ENCODE results near the gene LHX6.

The LHX6 gene

DNA sequence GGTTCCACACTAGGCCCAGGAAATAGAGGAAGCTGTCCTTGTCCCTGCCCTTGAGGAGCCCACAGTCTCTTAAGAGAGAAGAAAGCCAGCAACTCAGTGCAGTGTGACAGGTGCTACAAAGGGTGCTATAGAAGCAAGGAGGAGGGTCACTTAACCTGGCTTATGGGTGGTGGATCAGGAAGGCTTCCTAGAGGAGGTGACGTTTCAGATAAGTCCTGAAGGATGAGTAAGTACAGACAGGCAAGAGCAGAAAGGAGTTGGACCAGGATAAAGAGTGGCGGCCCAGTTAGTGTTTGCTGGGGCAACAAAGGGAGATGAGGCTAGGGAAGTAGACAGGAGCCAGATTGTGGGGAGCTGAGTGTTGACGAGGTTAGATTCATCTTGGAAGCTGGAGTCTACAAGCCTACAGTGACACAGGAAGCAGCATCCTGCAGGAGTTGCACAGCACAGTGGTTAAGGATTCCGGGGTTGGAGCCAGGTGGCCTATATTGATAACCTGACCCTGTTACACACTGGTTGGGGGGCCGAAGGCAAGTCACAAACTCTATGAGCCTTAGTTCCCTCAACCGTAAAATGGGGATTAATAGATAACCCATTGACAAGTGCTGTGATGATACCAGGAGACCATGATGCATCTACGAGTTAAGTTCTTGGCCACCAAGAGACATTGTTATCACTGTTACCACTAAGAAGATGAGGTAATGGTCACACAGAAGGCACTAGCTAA, 5.4 kb upstream of the LHX6 start:
- no peak for DNase-seq (ENCODE audit: low read depth)

DNA sequence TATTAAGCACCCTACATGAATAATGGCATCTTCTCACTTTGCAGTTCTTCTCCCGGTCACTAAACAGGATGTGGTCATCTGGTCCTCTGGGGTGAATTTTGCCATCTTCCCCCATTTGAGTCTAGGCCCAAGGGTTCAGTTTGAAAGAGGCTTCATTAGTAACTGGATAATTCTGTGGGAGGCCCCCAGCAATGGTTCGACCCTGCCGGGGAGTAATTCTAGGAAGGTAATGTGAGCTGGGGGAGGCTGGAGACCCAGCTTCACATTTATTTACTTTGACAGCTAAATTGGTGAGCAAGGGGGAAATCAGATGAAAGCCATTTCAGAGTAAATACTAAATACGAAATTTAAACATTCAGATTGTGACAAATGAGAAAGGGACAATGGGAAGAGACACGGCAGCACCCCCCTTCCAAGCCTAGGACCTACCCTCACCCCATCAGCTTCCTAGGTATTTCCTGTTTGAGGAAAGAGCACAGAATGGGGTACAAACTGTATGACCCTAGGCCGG, 4.1 kb upstream of the LHX6 start:
- DNase-seq (ENCODE audit: low read depth): no peak

DNA sequence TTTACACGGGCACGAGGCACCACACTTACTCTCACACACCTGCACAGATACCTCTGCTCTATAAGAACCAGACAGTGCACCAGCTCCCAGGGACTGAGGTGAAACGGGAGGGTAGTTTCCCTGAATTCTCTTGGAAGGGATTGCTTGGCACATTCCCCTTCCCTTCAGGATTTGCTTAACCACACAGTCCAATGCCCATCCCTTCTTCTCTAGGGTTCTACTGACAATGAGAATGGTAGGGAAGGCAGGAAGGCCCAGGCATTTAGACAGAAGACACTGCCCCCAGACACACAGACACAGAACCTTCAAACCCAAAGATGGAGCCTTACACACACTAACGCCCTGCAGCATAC, 704 bp upstream of the LHX6 start:
- no peak for DNase-seq (ENCODE audit: low read depth)

- DNase-seq (ENCODE audit: low read depth): no peak
Measured at GRCh38 chr9:122228191-122228567, 578 bp downstream of the LHX6 start.

DNA sequence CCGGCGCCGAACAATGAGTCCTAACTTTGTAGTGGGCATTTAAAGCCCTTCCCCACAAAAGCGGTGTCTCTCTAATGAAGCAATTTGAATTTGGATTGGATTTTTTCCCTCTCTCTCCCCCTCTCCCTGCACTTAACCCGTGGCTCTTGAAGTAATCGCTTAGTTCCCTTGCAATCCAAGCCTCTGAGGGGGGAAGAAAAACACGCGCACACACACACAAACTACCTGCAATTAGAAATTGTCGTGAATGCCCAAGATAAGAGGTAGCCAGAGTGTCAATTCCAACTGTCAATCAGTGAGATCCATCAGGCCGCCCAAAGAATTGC, 1.2 kb downstream of the LHX6 start:
- DNase-seq (ENCODE audit: low read depth): no peak

DNA sequence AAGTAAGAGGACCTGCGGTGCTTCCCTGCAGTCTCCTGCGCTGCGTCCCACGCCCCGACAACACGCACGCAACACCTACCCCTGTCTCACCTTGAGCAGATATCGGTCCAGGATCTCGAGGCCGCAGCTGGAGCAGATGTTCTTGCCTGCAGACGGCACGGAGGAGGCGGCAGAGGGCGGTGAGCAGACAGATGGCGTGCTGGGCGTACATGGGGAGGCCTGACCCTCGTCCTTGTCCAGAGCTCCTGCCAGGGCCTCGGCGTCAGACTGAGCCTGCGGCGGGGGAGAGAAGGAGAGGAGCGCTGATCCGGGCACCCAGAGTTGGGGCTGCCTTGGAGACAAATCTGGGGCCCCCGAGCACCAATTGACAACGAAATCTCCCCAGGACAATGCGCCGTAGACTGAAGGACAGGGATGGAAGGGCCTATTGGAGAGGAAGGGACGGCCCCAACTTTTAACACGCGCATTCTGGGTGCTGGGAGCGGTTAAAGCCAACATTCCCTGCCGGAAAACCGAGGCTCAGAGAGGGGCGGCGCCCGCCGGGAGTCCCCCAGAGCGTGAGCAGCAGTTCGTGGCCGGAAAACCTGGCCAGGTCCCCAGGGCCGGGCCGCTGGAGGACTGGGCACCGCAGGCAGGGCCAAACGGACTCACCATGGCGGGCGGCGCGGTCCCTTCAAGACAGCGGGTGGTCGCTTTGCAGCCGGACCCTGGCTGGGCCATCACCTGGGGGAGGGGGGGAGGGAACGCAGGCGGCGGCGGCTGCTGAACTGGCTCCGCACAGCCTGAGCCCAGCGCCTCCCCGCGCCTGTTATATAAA, 1.8 kb downstream of the LHX6 start:
- DNase-seq (ENCODE audit: low read depth): no peak

DNA sequence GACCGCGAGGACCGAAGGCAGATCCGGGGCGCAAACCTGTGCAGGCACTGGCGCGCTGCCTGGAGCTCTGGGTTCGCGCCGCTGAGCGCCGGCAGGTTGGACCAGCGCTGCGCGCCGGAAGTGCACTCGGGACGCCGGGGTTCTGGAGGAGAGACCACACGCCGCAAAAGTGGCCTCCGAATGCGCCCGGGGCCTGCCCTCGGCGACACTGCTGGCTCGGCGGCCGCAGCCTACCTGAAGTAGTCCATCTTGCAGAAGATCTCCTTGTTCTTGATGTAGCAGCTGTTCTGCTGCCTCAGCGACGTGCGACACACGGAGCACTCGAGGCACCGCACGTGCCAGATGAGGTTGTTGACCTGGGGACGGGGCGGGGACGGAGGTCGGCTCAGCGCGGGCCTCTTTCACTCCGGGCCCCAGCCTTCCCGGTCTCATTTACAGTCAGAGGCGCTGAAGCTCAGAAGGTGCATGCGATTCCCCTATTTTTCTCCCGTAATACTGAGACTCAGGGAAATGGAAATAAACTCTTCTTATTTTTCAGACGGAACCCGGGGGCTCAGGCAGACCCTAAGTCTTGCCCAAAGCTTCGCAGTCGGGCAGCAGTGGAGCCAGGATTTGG, 2.5 kb downstream of the LHX6 start:
- DNase-seq (ENCODE audit: low read depth): no peak

DNA sequence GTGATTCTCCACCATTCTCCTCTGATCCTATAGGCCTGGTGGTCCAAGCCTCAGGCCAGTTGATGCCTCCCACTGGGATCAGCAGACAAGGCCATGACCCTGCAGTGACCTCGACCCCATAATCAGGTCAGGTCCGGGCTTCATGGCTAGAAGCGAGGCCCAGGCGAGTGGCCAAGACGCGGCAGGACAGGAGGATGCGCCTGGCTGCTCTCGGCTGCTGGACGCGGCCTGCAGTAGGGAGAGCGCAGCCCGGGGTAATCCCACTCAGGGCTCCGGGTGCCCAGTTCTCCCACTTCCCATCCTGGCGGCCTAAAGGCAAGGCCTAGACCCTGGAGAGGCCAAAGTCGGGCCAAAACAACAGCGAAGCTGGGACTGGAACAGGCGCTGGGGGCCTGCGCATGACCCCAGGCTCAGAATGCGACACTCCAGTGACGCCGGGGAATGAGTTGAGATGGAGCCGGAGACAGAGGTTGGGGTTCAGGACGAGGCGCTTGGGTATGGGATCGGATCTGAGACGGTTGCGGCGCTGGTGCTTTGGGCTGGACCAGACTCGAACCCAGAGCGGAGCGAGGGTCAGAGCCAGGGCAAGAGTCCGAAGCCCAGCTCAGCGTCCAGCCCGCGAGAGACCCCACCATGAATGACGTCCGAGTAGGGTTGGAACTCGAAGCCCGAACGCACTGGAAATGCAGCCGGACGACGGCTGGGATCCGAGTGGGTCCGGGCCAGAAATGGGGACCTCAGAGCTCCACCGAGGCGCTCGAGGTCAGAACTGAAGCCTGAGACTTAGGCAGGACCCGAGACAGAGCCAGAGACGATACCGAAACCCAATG, 3.2 kb downstream of the LHX6 start:
- no peak for DNase-seq (ENCODE audit: low read depth)

- DNase-seq (ENCODE audit: low read depth): no peak
Measured at GRCh38 chr9:122223435-122223834, 5.3 kb downstream of the LHX6 start.

DNA sequence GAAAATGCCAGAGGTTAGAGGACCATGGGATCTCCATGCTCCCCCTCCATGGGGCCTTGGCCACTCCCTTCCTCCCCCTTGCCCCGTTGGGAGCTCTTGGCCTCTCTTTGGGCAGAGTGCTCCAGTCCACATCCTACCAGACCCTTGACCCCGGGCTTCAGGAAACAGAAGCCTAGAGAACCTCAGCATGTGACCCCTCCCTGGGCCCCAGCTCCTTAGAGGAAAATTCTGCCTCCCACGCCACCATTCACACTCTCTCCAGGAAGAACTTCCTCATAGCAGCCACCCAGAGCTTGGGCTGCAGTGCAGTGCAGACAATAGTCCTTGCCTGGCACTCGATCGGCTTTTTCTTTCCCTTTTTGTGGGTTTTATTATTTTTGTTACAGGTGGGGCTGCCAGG, 6.0 kb downstream of the LHX6 start:
- no peak for DNase-seq (ENCODE audit: low read depth)

DNA sequence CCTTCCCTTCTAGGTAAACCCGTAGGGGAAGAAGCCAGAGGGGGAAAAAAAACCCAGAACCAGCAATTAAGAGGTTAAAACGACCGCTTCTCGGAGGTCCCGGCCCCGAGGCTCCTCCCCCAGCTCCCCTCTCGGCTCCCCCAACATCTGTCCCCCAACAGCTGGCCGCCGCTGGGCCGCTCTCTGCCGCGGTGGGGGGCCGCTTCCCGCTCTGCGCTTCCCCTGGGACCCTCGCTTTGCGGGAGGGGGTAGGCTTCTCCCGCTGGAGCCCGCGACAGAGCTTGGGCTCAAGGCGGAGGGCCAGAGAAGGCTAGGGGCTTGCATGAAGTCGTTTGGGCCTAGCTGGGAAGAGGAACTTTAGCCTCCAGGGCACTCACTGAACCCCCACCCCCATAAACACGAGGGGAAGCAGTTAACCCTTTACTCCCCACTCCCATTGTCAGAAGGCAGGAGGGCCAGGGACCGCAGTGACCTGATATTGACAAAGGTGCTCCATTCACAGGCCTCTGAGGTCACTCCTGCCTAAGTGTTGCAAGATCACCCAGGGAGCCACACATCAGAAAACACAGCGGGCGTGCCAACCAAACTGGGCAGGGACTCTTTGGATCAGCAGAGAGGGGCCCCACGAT, 7.5 kb downstream of the LHX6 start:
- no peak for DNase-seq (ENCODE audit: low read depth)

DNA sequence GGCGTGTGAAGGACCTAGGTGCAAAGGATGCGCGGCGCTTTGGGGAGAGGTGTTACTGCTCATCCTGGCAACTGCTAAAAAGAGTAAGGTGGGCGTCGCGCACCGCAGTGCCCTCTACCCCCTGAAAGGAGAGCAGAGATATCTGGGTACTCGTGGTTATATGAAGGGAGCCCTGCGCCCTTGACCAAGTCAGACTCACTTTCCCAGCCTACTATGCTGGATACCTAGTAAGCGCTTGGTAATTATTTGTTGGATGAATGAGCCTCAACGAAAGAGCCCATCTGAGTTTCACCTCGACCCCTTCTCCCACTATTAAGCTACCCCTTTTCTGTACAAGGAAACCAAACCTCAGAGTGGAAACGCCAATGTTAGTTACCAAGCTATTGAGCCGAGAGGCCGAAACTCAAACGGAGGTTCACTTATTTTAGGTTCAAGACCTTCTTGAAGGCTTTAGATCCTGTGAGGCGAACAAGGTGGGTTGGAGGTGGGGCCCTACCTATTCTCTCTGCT, 8.0 kb downstream of the LHX6 start:
- no peak for DNase-seq (ENCODE audit: low read depth)

DNA sequence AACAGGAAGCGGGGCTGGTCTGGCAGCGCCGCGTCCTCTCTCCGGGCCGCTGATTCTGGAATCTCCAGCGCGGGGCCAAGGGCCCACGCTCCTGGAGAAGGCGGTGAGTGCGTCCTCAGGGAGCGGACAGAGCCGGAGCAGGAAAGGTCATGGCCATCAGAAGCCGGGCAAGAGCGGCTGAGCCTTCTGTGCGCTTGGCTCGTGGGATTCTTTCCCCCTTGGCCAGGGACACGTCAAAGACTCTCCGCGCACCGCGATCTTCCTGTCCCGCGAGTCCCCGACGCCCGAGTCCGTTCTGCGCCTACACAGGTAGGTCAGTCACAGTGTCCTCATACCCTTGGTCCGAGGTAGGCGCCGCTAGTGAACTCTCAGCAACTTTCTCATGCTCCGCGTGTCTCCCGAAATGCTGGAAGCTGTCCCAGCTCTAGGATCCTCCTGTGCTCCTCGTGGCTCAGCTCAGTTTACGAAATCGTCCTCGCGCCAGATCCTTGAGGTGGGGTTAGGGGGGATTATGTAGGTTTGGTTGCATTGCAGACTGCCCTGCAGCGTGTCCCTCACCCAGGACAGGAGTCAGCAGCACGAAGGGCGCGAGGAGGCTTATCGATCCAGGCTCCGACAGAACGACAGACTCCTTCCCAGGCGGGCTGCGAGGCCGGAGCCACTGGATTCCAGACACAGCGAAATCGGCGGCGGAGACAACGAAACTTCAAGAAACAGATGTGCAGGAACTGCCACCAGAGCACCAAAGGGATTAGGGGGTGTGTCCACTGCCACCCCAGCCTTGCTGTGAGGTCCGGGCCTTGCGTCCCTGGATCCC, 8.7 kb downstream of the LHX6 start:
- DNase-seq (ENCODE audit: low read depth): no peak

DNA sequence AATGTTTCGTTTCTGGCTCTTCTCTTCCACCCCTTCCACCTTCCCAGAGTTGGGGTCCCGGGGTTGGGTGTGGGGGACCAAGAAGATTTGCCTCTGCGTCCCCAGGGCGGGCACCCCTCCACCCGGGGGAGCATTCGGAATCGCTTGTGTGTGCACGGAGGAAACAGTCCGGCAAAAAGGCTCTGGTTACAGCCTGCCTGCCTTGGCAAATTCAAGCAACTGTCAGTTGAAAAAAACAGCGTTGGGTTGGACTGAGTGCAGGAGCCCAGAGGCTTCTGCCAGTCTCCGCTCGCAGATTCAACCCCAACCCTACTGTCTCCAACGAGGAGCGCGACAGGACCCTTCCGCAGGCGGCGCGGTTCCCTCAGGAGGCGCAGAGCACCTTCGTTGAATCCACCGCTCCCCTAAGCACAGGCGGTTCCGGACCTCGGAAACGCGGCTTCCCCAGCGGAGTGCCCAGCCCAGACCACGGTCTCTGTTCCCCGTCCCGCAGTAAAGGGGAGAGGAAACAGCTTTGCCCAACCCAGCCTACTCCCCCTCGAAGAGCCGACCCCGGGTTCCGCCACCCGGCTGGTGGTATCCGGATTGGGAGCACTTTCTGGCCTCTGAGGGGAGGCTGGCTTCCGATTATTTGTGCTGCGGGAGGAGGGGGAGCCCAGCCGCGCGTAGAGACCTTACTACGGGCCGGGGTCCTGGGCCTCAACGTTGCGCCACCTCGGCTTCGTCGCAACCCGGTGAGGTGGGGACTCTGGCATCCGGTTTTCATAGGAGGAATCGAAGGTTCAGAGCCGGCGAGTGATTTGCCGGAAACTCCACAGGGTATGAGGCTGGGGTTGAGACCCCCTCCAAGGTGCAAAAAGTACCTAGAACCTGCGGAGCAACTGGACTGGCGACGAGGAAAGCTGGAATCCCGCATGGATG, 9.6 kb downstream of the LHX6 start:
- DNase-seq (ENCODE audit: low read depth): no peak

DNA sequence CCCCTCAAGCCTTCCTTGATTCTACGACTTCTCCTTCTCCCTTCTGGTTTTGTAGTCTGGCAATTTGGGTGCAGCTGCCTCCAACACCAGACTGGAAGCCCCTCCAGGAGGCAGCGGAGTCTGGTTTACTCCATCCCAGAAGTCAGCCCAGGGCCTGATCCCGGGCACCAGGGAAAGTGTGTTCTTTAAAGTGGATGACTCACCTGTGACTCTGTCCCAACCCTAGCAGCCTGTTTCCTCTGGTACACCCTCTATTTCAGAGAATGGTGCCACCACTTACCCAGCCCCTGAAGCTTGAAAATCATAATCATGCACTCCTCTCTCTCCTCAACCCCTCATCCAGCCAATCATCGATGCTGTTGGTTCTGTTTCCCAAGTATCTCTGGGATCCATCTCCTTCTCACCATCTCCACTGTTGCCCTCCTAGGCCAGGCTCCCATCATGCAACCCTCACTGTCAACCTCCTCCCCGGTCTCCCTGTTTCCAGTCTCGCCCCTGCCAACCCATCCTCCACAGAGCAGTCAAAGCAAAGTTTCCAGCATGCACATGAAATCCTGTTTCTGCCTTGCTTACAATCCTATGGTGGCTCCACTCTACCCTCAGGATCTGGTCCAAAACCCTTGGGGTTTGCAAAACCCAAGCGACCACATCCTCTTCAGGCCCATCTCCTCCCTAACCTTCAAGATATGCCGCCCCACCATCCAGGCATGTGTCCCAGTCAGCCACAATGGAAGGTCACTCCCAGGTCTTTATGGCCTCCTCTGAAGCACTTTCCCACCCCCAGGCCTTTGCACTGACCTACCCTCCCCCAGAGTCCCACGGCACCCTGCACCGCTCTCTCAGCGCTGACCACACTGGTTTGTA, 10.5 kb downstream of the LHX6 start:
- DNase-seq (ENCODE audit: low read depth): no peak

GRCh38 chr9:122217640-122218039, 11.1 kb downstream of the LHX6 start:
- DNase-seq (ENCODE audit: low read depth): no peak

- DNase-seq (ENCODE audit: low read depth): no peak
Measured at GRCh38 chr9:122216798-122217418, 11.8 kb downstream of the LHX6 start.

GRCh38 chr9:122216138-122216797, 12.5 kb downstream of the LHX6 start:
- no peak for DNase-seq (ENCODE audit: low read depth)

Data from stimulated activated CD8-positive, alpha-beta memory T cell treated with anti-CD3 and anti-CD28 coated beads, Interleukin-12 subunit alpha, Interleukin-12 subunit beta, amount 100 ng/mL, for 4 hours (primary cell).